Smooth muscle cell (in vitro differentiated cells): Measurements from ENCODE around the gene ISOC2. TPM values are rescaled to one million over a fixed set of nuclear protein-coding genes. Genes with fewer than 3 reads are reported as not detected.

Experiments used
- DNase-seq: peaks from one replicate; lab custom pipeline; 2025; ENCODE audit not compliant: unreplicated experiment; lab: John Stamatoyannopoulos, UW
- H2AFZ ChIP-seq: fragments of 200-600 bp; sonication (generic); 2 replicates; pipeline ENCODE4 v1.6.0; 2016; ENCODE audit warnings: antibody characterized with exemption, low read depth, mild to moderate bottlenecking
- H3F3A ChIP-seq: fragments of 200-600 bp; sonication (generic); 2 replicates; pipeline ENCODE4 v1.6.0; 2017; ENCODE audit warnings: antibody characterized with exemption, low read depth
- H3K27ac ChIP-seq: fragments of 200-600 bp; sonication (generic); 2 replicates; pipeline ENCODE4 v1.5.1; 2016; ENCODE audit warnings: low read depth, mild to moderate bottlenecking
- H3K27me3 ChIP-seq: fragments of 200-600 bp; sonication (generic); 2 replicates; pipeline ENCODE4 v1.6.1; 2016; ENCODE audit warnings: low read depth, mild to moderate bottlenecking
- H3K36me3 ChIP-seq: fragments of 200-600 bp; sonication (generic); 2 replicates; pipeline ENCODE4 v1.5.1; 2016; ENCODE audit warnings: low read depth
- H3K4me1 ChIP-seq: fragments of 200-600 bp; sonication (generic); 2 replicates; pipeline ENCODE4 v1.5.1; 2016; ENCODE audit warnings: low read depth
- H3K4me2 ChIP-seq: fragments of 200-600 bp; sonication (generic); 2 replicates; pipeline ENCODE4 v1.6.0; 2016; ENCODE audit warnings: mild to moderate bottlenecking
- H3K4me3 ChIP-seq: fragments of 200-600 bp; sonication (generic); 2 replicates; pipeline ENCODE4 v1.5.1; 2016; ENCODE audit warnings: mild to moderate bottlenecking
- H3K79me2 ChIP-seq: fragments of 200-600 bp; sonication (generic); 2 replicates; pipeline ENCODE4 v1.6.0; 2016; ENCODE audit warnings: low read depth, mild to moderate bottlenecking
- H3K9ac ChIP-seq: fragments of 200-600 bp; sonication (generic); 2 replicates; pipeline ENCODE4 v1.6.0; 2016; ENCODE audit warnings: low read depth
- H3K9me3 ChIP-seq: fragments of 200-600 bp; sonication (generic); replicated peaks from 2 replicates; pipeline ENCODE4 v1.5.1; 2016; ENCODE audit warnings: low read depth
- H4K20me1 ChIP-seq: fragments of 200-600 bp; sonication (generic); 2 replicates; pipeline ENCODE4 v1.6.0; 2016; ENCODE audit warnings: low read depth
- CTCF ChIP-seq: fragments of 200-600 bp; sonication (generic); IDR thresholded peaks from 2 replicates; pipeline ENCODE4 v1.5.1; 2017; ENCODE audit warnings: borderline replicate concordance, mild to moderate bottlenecking, antibody characterized with exemption; ENCODE audit not compliant: insufficient read depth, poor library complexity, severe bottlenecking
- WGBS: methylation state at CpG from one replicate; pipeline ENCODE4 v1.1.7; 2016; ENCODE audit warnings: low lambda C conversion rate; 5-methylcytosine and 5-hydroxymethylcytosine counted together
- polyA plus RNA-seq: library from polyadenylated mRNA; unstranded; fragments of >200 nt; fragmentation: Nextera tagmentation; extraction: Ambion mirVana; gene quantifications from 2 replicates; pipeline ENCODE4 v1.2.1, GENCODE V29; 2016
- total RNA-seq: library from RNA; depleted of rRNA; stranded (reverse); fragments of >200 nt; gene quantifications from 2 replicates; pipeline ENCODE4 v1.2.3, GENCODE V29; 2014

ISOC2 gene
- total and polyA plus RNA-seq, 2 experiments from 2014 or later = 56.5 to 61.4 TPM

GRCh38 chr19:55467236-55468053 is 6.0 kb upstream of the ISOC2 start:
- no peaks in the 10 kb centered on the region for H3K9me3 ChIP-seq
- no peaks in the 10 kb centered on the region for H4K20me1 ChIP-seq
- peak overlapping the region; percentile 52 for H3K4me2 ChIP-seq
- H3K4me1 ChIP-seq = no peaks in the 10 kb centered on the region
- H2AFZ ChIP-seq = no peak overlapping the region
- 32% methylated on average over 29 of the region's 29 CpGs for WGBS
- TF ChIP-seq CTCF = peak; percentile 99
- no peaks in the 10 kb centered on the region for H3K36me3 ChIP-seq
- peaks cover 14% of the 10 kb centered on the region for H3K27me3 ChIP-seq
- no peak overlapping the region for H3K9ac ChIP-seq
- H3K27ac ChIP-seq = peak overlapping the region; percentile 20
- DNase-seq = no peak
- H3K4me3 ChIP-seq = no peak overlapping the region
- H3K79me2 ChIP-seq = no peaks in the 10 kb centered on the region
- H3F3A ChIP-seq = peaks cover 12% of the 10 kb centered on the region

- 94% methylated on average over 4 of the region's 4 CpGs for WGBS
- H3F3A ChIP-seq = peaks cover 12% of the 10 kb centered on the region
- H3K36me3 ChIP-seq = no peaks in the 10 kb centered on the region
- H2AFZ ChIP-seq = no peak overlapping the region
- no peak overlapping the region for H3K27ac ChIP-seq
- H3K4me2 ChIP-seq = no peak overlapping the region
- peaks cover 14% of the 10 kb centered on the region for H3K27me3 ChIP-seq
- no peak overlapping the region for H3K9ac ChIP-seq
- no peaks in the 10 kb centered on the region for H4K20me1 ChIP-seq
- DNase-seq = no peak
- H3K4me1 ChIP-seq = no peaks in the 10 kb centered on the region
- H3K4me3 ChIP-seq = no peak overlapping the region
- TF ChIP-seq CTCF = no peak
- H3K79me2 ChIP-seq = no peaks in the 10 kb centered on the region
- no peaks in the 10 kb centered on the region for H3K9me3 ChIP-seq
Observed at GRCh38 chr19:55466241-55466614, 4.8 kb upstream of the ISOC2 start.

GRCh38 chr19:55465460-55466240 is 4.2 kb upstream of the ISOC2 start:
- Histone ChIP-seq H3K27me3 (peaks cover 14% of the 10 kb centered on the region), H3F3A (peaks cover 12% of the 10 kb centered on the region), H3K9ac (no peak overlapping the region), H3K4me1 (no peaks in the 10 kb centered on the region), H3K36me3 (no peaks in the 10 kb centered on the region), H2AFZ (no peak overlapping the region), H3K79me2 (no peaks in the 10 kb centered on the region), H4K20me1 (no peaks in the 10 kb centered on the region), H3K27ac (no peak overlapping the region), H3K4me3 (no peak overlapping the region), H3K4me2 (no peak overlapping the region), H3K9me3 (no peaks in the 10 kb centered on the region)
- no peak for TF ChIP-seq CTCF
- DNase-seq = no peak
- 82% methylated on average over 11 of the region's 11 CpGs for WGBS
